Body of pancreas (tissue), 4 donors: ENCODE results near the gene UPF2. TPM values are rescaled to one million over a fixed set of nuclear protein-coding genes. Genes with fewer than 3 reads are reported as not detected.

Source experiments
- ATAC-seq: fragments of 150-250 bp; one replicate; pipeline ENCODE4 v1.9.1; 2016
- DNase-seq, 4 donors: peaks; one replicate each; pipeline ENCODE4 v3.0.0-alpha.2; 2019
- H3K27ac ChIP-seq, 4 donors: fragments of 200-600 bp; sonication (generic); 1 replicate in 3 of 4; 2 replicates in 1 of 4; pipeline versions ENCODE4 v1.5.1 to v1.6.1; 2016 to 2019; ENCODE audit warnings: mild to moderate bottlenecking in 1 of 4, mixed read lengths in 1 of 4, moderate library complexity in 1 of 4
- H3K27me3 ChIP-seq, 2 donors: fragments of 200-600 bp; sonication (generic); one replicate each; pipeline ENCODE4 v1.6.0; 2016; ENCODE audit warnings: mild to moderate bottlenecking in 1 of 2
- H3K36me3 ChIP-seq, 2 donors: fragments of 200-600 bp; sonication (generic); replicated peaks in 1 of 2; 2 replicates each; pipeline ENCODE4 v1.5.1; 2016; ENCODE audit warnings: low read depth in 2 of 2; ENCODE audit not compliant: insufficient read depth in 1 of 2
- H3K4me1 ChIP-seq: fragments of 200-600 bp; sonication (generic); one replicate; pipeline ENCODE4 v1.6.0; 2016
- H3K4me3 ChIP-seq, 2 donors: fragments of 200-600 bp; sonication (generic); 1 replicate in 1 of 2; 2 replicates in 1 of 2; pipeline ENCODE4 v1.5.1; 2016 to 2019
- H3K9me3 ChIP-seq, 3 donors: fragments of 200-600 bp; sonication (generic); 1 replicate in 2 of 3; 2 replicates in 1 of 3; pipeline ENCODE4 v1.5.1; 2016
- POLR2A ChIP-seq, 3 donors: fragments of 450-650 bp; IDR thresholded peaks; one replicate each; pipeline ENCODE4 v1.6.1; 2016; ENCODE audit warnings: antibody characterized with exemption in 3 of 3, mild to moderate bottlenecking in 2 of 3
- WGBS, 2 donors: methylation state at CpG; one replicate each; pipeline ENCODE4 v1.1.5; 2017; 5-methylcytosine and 5-hydroxymethylcytosine counted together
- intact Hi-C: fragments of 100-400 bp; cut with DNase I; formaldehyde crosslinking; loops from one replicate; pipeline ENCODE4 v1.15.1; 2023
- total RNA-seq, 2 donors: library from RNA; depleted of rRNA; stranded (reverse); fragments of >200 nt; gene quantifications; one replicate each; pipeline ENCODE4 v1.1.0, GENCODE V29; 2016
- TF ChIP-seq, protein P1 (sequence below), 7 experiments: fragments of 450-650 bp in 4 of 7; fragments of 200-600 bp in 3 of 7; sonication (generic) in 3 of 7; IDR thresholded peaks; one replicate each; pipeline ENCODE4 v1.5.1; 2016 to 2019; ENCODE audit warnings: antibody characterized with exemption in 7 of 7

UPF2 gene
- total RNA-seq, 2 donors from 2014 or later: 11.2 to 16.9 TPM

DNA sequence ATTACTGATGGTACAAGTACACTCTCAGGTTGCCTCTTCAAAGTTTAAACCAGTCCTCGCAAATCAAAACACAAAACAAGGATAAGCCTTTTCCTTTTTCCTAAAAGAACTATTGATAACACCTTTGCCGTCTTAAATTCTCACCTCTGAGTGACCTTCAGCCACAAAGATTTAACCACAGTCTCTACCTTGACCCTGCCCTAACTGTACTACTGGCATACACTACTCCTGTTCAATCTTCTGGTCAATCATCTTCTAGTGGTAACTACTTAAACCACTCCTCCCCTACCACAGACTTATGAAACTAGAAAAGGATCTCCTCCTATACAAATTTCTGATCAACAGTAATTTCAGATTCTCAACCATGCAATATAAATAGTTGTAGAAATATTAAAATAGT, 15.1 kb downstream of the UPF2 start:
- no peak for DNase-seq
- WGBS, 2 donors: 66 to 72% methylated on average over 2 of the region's 2 CpGs
- H3K4me1 ChIP-seq: peaks cover 11% of the 10 kb centered on the region
- ATAC-seq: no peak
- no peaks in the 10 kb centered on the region for H3K27me3 ChIP-seq
- H3K36me3 ChIP-seq: peaks cover 0 to 9% of the 10 kb centered on the region in 2 donors
- intact Hi-C loops: no loop called here
- H3K27ac ChIP-seq: no peak overlapping the region
- TF ChIP-seq, protein P1, sequence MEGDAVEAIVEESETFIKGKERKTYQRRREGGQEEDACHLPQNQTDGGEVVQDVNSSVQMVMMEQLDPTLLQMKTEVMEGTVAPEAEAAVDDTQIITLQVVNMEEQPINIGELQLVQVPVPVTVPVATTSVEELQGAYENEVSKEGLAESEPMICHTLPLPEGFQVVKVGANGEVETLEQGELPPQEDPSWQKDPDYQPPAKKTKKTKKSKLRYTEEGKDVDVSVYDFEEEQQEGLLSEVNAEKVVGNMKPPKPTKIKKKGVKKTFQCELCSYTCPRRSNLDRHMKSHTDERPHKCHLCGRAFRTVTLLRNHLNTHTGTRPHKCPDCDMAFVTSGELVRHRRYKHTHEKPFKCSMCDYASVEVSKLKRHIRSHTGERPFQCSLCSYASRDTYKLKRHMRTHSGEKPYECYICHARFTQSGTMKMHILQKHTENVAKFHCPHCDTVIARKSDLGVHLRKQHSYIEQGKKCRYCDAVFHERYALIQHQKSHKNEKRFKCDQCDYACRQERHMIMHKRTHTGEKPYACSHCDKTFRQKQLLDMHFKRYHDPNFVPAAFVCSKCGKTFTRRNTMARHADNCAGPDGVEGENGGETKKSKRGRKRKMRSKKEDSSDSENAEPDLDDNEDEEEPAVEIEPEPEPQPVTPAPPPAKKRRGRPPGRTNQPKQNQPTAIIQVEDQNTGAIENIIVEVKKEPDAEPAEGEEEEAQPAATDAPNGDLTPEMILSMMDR (IDR thresholded peaks at IDR 0.05): no peak
- no peak for TF ChIP-seq POLR2A (IDR thresholded peaks at IDR 0.05)
- H3K9me3 ChIP-seq: no peaks in the 10 kb centered on the region
- H3K4me3 ChIP-seq: no peak overlapping the region

DNA sequence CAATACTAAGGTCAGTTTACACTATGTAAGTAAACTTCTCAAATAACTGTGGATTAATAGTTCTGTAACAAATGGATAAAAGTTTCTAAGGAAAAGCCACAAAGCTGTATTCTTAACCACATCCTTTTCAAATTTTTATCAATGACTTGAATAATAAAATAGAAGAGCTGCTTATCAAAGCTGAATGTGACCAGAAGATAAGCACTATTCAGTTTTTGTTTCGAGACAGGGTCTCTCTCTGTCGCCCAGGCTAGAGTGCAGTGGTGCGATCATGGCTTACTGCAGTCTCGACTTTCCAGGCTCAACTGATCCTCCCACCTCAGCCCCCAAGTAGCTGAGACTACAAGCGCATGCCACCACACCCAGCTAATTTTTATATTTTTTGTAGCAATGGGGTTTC, 17.0 kb downstream of the UPF2 start:
- DNase-seq (no peak), ATAC-seq (no peak)
- H3K27ac ChIP-seq: no peak overlapping the region
- TF ChIP-seq, protein P1 (IDR thresholded peaks at IDR 0.05): no peak
- no peak for TF ChIP-seq POLR2A (IDR thresholded peaks at IDR 0.05)
- intact Hi-C loops: no loop called here
- no peaks in the 10 kb centered on the region for H3K27me3 ChIP-seq
- peaks cover 31% of the 10 kb centered on the region for H3K4me1 ChIP-seq
- H3K9me3 ChIP-seq: no peaks in the 10 kb centered on the region
- WGBS, 2 donors: 95% methylated on average over 5 of the region's 5 CpGs
- H3K36me3 ChIP-seq: peaks cover 0 to 3% of the 10 kb centered on the region in 2 donors
- no peak overlapping the region for H3K4me3 ChIP-seq

DNA sequence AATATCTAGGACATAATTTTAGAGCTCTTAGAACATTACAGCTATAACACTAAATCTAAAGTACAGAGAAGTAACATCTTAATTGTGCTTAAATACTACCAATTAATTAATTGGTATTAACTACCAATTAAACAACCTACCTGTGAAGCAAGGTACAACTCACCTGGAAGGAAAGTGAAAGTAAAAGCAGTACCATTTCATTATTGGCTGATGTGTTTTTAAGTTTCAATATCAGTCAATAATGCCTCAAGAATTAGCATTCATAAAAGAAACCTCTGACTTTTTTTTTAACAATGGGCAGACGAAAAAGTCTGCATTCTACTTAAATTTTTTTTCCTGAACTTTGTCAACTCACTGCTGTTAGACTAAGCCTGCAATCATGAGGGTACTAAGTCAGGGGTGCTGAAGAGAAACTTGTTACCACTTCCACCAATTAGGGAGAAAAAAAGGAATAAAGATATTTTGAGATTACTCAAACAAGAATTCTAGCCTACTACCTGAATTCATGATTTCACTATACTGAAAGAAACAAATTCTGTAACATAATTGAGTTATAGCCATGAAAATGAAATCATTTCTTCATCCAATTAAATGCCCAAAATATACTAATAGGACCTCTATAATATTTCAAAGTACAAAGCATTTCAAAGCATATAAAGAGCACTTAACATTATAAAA, 19.9 kb downstream of the UPF2 start:
- no peak for DNase-seq
- Histone ChIP-seq H3K4me1 (peaks cover 31% of the 10 kb centered on the region), H3K4me3 (no peak overlapping the region), H3K27ac (peak overlapping the region in 2 of 4 donors; percentile 47 to 68), H3K9me3 (no peaks in the 10 kb centered on the region), H3K36me3 (no peaks in the 10 kb centered on the region), H3K27me3 (no peaks in the 10 kb centered on the region)
- 17 to 23% methylated on average over 1 of the region's 1 CpG for WGBS, 2 donors
- no peak for ATAC-seq
- TF ChIP-seq, protein P1 (IDR thresholded peaks at IDR 0.05): no peak
- TF ChIP-seq POLR2A (IDR thresholded peaks at IDR 0.05): no peak
- intact Hi-C loops: no loop called here

DNA sequence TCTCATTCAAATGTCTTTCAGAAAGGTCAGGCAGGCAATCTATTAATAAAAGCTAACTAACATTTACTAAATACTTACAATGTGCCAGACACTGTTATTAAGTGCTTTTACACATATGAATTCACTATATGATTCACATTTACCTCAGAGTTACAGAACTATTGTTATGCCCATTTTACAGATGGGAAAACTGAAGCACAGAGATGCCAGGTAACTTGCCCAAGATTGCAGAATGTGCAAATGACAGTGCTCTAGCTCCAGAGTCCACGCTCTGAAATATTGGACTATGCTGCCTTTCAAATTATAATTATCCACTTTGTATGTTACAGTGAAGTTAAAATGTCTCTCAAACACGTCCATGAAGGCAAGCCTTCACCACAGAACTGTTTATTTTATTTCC, 22.0 kb downstream of the UPF2 start:
- Histone ChIP-seq H3K27me3 (no peaks in the 10 kb centered on the region), H3K36me3 (no peaks in the 10 kb centered on the region), H3K27ac (peak overlapping the region in 1 of 4 donors; percentile 6), H3K9me3 (no peaks in the 10 kb centered on the region), H3K4me1 (peaks cover 31% of the 10 kb centered on the region), H3K4me3 (no peak overlapping the region)
- WGBS, 2 donors: 91 to 100% methylated on average over 2 of the region's 2 CpGs
- intact Hi-C loops: no loop called here
- TF ChIP-seq, protein P1 (IDR thresholded peaks at IDR 0.05): no peak
- no peak for TF ChIP-seq POLR2A (IDR thresholded peaks at IDR 0.05)
- ATAC-seq: no peak
- DNase-seq: no peak
